Measurements from ENCODE around the gene INO80D. TPM values are rescaled to one million over a fixed set of nuclear protein-coding genes. Genes with fewer than 3 reads are reported as not detected.

INO80D gene
- total RNA-seq, 1 donor from 2014 or later = 21.1 TPM

GRCh38 chr2:206084870-206085741 is 868 bp downstream of the INO80D start:
- no peak for DNase-seq (ENCODE audit: low read depth)
- peaks cover 75% of the 10 kb centered on the region for H3K79me2 ChIP-seq (ENCODE audit: insufficient read depth, low read length)

DNA sequence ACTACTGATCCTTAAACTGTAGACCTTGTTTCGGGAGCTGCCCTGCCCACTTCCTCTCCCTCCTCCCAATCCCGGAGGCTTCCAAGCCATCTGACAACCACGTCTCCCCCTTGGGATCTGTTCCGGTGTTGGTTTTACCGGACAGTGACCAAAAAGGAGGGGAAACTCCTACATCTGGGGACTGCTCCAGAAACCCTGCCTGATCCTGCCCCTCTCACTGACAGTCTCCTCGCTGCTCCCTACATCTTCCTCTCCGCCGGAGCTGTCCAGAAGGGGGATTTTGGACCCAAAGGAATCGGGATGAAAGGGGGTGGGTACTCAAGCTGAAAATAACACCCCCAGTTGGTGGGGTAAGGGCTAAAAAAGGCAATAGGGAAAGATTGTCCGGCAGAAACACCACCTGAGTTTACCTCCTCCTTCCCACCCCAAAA is 1.5 kb downstream of the INO80D start:
- Mint-ChIP-seq H3K4me1 (ENCODE audit: low read depth, unreplicated experiment) (peaks cover 5% of the 10 kb centered on the region), H3K36me3 (ENCODE audit: low read depth, unreplicated experiment) (no peaks in the 10 kb centered on the region), H3K27ac (ENCODE audit: unreplicated experiment) (peak overlapping the region; percentile 98), H3K27me3 (ENCODE audit: low read depth, unreplicated experiment) (no peaks in the 10 kb centered on the region), H3K4me3 (ENCODE audit: unreplicated experiment) (peak overlapping the region; percentile 99), H3K9me3 (ENCODE audit: unreplicated experiment) (no peaks in the 10 kb centered on the region)
- Histone ChIP-seq H3K27me3 (ENCODE audit: insufficient read depth, low read length) (no peaks in the 10 kb centered on the region), H2AFZ (ENCODE audit: low read depth, low read length) (peak overlapping the region; percentile 46), H3K4me1 (ENCODE audit: insufficient read depth, low read length) (peaks cover 8% of the 10 kb centered on the region), H3K9me3 (ENCODE audit: insufficient read depth, low read depth, low read length) (no peaks in the 10 kb centered on the region), H3K36me3 (ENCODE audit: insufficient read depth, low read length) (peaks cover 2% of the 10 kb centered on the region), H3K79me2 (ENCODE audit: insufficient read depth, low read length) (peaks cover 80% of the 10 kb centered on the region), H3K9ac (ENCODE audit: low read length) (peak overlapping the region; percentile 100), H3K4me3 (ENCODE audit: insufficient read depth, low read depth, low read length) (peak overlapping the region; percentile 98), H4K20me1 (ENCODE audit: insufficient read depth, low read length) (peaks cover 17% of the 10 kb centered on the region), H3K27ac (ENCODE audit: low read depth, low read length) (peak overlapping the region; percentile 97), H3K4me2 (ENCODE audit: low read length) (peak overlapping the region; percentile 98)
- peak; percentile 78 for DNase-seq (ENCODE audit: low read depth)
- no peak for TF ChIP-seq CTCF (IDR thresholded peaks at IDR 0.05; ENCODE audit: insufficient read depth, low read depth, low read length)
- no peak for TF ChIP-seq EZH2 (IDR thresholded peaks at IDR 0.05; ENCODE audit: insufficient read depth, low read length)
- FAIRE-seq = no peak

More at GRCh38 chr2:206084870-206085741, 868 bp downstream of the INO80D start:
- H3K4me3 ChIP-seq (ENCODE audit: insufficient read depth, low read depth, low read length) = peak overlapping the region; percentile 98
- H3K27me3 ChIP-seq (ENCODE audit: insufficient read depth, low read length) = no peaks in the 10 kb centered on the region
- H4K20me1 ChIP-seq (ENCODE audit: insufficient read depth, low read length) = peaks cover 11% of the 10 kb centered on the region
- peak overlapping the region; percentile 46 for H2AFZ ChIP-seq (ENCODE audit: low read depth, low read length)
- Mint-ChIP-seq H3K27ac (ENCODE audit: unreplicated experiment) (peak overlapping the region; percentile 98), H3K9me3 (ENCODE audit: unreplicated experiment) (no peaks in the 10 kb centered on the region), H3K36me3 (ENCODE audit: low read depth, unreplicated experiment) (peaks cover 2% of the 10 kb centered on the region), H3K27me3 (ENCODE audit: low read depth, unreplicated experiment) (no peaks in the 10 kb centered on the region), H3K4me1 (ENCODE audit: low read depth, unreplicated experiment) (no peaks in the 10 kb centered on the region), H3K4me3 (ENCODE audit: unreplicated experiment) (peak overlapping the region; percentile 99)
- peaks cover 2% of the 10 kb centered on the region for H3K36me3 ChIP-seq (ENCODE audit: insufficient read depth, low read length)
- no peak for TF ChIP-seq CTCF (IDR thresholded peaks at IDR 0.05; ENCODE audit: insufficient read depth, low read depth, low read length)
- TF ChIP-seq EZH2 (IDR thresholded peaks at IDR 0.05; ENCODE audit: insufficient read depth, low read length) = no peak
- peaks cover 8% of the 10 kb centered on the region for H3K4me1 ChIP-seq (ENCODE audit: insufficient read depth, low read length)
- H3K9ac ChIP-seq (ENCODE audit: low read length) = peak overlapping the region; percentile 100
- H3K27ac ChIP-seq (ENCODE audit: low read depth, low read length) = peak overlapping the region; percentile 97
- H3K4me2 ChIP-seq (ENCODE audit: low read length) = peak overlapping the region; percentile 98
- no peak for FAIRE-seq
- no peaks in the 10 kb centered on the region for H3K9me3 ChIP-seq (ENCODE audit: insufficient read depth, low read depth, low read length)

Data from astrocyte (in vitro differentiated cells and primary cell).